Caco-2 (cell line): ENCODE data around the gene GCKR. TPM values are rescaled to one million over a fixed set of nuclear protein-coding genes. Genes with fewer than 3 reads are reported as not detected.

Experiments used
- BruUV-seq: library from RNA; stranded (reverse); fragments of 400-500 nt; replicated peaks from 2 replicates; lab custom pipeline; 2021; lab: Mats Ljungman, UMichigan
- CTCF ChIA-PET: fragments of 300-600 bp; sonication (Branson Sonifier 250); formaldehyde crosslinking; loops from one replicate; lab custom pipeline; 2022; ENCODE audit warnings: antibody characterized with exemption; lab: Charles Lee
- POLR2A ChIA-PET: fragments of 300-600 bp; sonication (Branson Sonifier 250); formaldehyde crosslinking; loops from one replicate; lab custom pipeline; 2022; ENCODE audit warnings: antibody characterized with exemption; lab: Charles Lee
- DNase-seq, 2 experiments: peaks; one replicate each; pipeline versions ENCODE4 v3.0.0 to v3.0.0-alpha.2; 2020 to 2022
- H3K27me3 ChIP-seq: replicated peaks from 2 replicates; pipeline ENCODE4 v1.6.0; 2011; ENCODE audit warnings: low read length; ENCODE audit not compliant: control insufficient read depth, insufficient read depth
- H3K36me3 ChIP-seq: 2 replicates; pipeline ENCODE4 v1.5.1; 2011; ENCODE audit warnings: low read length; ENCODE audit not compliant: control insufficient read depth, insufficient read depth
- H3K4me1 ChIP-seq: fragments of 250-450 bp; sonication (Bioruptor Pico); 2 replicates; pipeline ENCODE4 v1.5.1; 2020; ENCODE audit warnings: mild to moderate bottlenecking
- H3K4me3 ChIP-seq: 2 replicates; pipeline ENCODE4 v1.5.1; 2011; ENCODE audit warnings: low read depth, mild to moderate bottlenecking, control low read depth, low read length
- H3K9me3 ChIP-seq: fragments of 250-450 bp; sonication (Bioruptor Pico); 2 replicates; pipeline ENCODE4 v1.5.1; 2020; ENCODE audit warnings: mild to moderate bottlenecking, moderate library complexity
- H3K27ac Mint-ChIP-seq: one replicate; pipeline ENCODE4 v1.8.0; 2022; ENCODE audit warnings: mixed read lengths; ENCODE audit not compliant: unreplicated experiment
- H3K27me3 Mint-ChIP-seq: one replicate; pipeline ENCODE4 v1.8.0; 2022; ENCODE audit warnings: mixed read lengths; ENCODE audit not compliant: insufficient read depth, unreplicated experiment
- H3K36me3 Mint-ChIP-seq: one replicate; pipeline ENCODE4 v1.8.0; 2022; ENCODE audit warnings: mild to moderate bottlenecking, mixed read lengths; ENCODE audit not compliant: insufficient read depth, unreplicated experiment
- H3K4me1 Mint-ChIP-seq: one replicate; pipeline ENCODE4 v1.8.0; 2022; ENCODE audit warnings: low read depth, mixed read lengths; ENCODE audit not compliant: unreplicated experiment
- H3K4me3 Mint-ChIP-seq: one replicate; pipeline ENCODE4 v1.8.0; 2022; ENCODE audit warnings: mild to moderate bottlenecking, moderate library complexity, mixed read lengths; ENCODE audit not compliant: unreplicated experiment
- H3K9me3 Mint-ChIP-seq: one replicate; pipeline ENCODE4 v1.8.0; 2022; ENCODE audit warnings: mixed read lengths; ENCODE audit not compliant: unreplicated experiment
- intact Hi-C: fragments of 100-400 bp; cut with micrococcal nuclease; formaldehyde crosslinking; loops from one replicate; pipeline ENCODE4 v1.10.0; 2022; ENCODE audit not compliant: unreplicated experiment
- total RNA-seq: library from RNA; stranded (reverse); gene quantifications from 2 replicates; pipeline ENCODE4 v1.2.3, GENCODE V29; 2022
- TF ChIP-seq, protein P1 (sequence below), 2 experiments: fragments of 200-600 bp in 1 of 2; IDR thresholded peaks; 1 replicate in 1 of 2; 2 replicates in 1 of 2; pipeline versions ENCODE4 v1.5.1 to v1.8.0; 2011 to 2022; ENCODE audit warnings: antibody characterized with exemption in 1 of 2, control low read depth in 1 of 2, inconsistent platforms in 1 of 2, low read depth in 1 of 2, low read length in 1 of 2, mild to moderate bottlenecking in 1 of 2, moderate library complexity in 1 of 2; ENCODE audit not compliant: insufficient read depth in 1 of 2, severe bottlenecking in 1 of 2, unreplicated experiment in 1 of 2

The GCKR gene
- total RNA-seq, 1 experiment from 2014 or later, result not detected

DNA sequence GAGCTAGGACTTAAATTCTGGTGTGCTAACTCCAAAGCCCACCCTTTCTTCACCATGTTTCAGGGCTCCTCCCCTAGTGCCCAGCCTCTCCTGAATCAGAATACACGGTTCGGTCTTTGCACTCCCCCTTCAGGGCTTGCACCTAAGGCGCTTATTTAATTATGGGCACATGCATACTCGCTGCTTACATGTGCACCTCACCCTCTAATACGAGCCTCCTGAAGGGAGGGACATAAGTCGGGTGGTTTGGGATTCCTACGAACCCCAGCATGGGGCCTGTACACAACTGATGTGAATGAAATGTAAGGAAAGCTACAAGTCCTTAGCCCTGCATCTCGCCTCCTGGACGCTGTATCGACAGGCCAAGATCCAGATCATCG is 7.5 kb upstream of the GCKR start:
- no TSS peak for BruUV-seq
- TF ChIP-seq, protein P1, sequence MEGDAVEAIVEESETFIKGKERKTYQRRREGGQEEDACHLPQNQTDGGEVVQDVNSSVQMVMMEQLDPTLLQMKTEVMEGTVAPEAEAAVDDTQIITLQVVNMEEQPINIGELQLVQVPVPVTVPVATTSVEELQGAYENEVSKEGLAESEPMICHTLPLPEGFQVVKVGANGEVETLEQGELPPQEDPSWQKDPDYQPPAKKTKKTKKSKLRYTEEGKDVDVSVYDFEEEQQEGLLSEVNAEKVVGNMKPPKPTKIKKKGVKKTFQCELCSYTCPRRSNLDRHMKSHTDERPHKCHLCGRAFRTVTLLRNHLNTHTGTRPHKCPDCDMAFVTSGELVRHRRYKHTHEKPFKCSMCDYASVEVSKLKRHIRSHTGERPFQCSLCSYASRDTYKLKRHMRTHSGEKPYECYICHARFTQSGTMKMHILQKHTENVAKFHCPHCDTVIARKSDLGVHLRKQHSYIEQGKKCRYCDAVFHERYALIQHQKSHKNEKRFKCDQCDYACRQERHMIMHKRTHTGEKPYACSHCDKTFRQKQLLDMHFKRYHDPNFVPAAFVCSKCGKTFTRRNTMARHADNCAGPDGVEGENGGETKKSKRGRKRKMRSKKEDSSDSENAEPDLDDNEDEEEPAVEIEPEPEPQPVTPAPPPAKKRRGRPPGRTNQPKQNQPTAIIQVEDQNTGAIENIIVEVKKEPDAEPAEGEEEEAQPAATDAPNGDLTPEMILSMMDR (IDR thresholded peaks at IDR 0.05; ENCODE audit: insufficient read depth in 1 of 2, low read depth in 1 of 2, low read length in 1 of 2, severe bottlenecking in 1 of 2, unreplicated experiment in 1 of 2), result no peak
- H3K36me3 ChIP-seq, result no peaks in the 10 kb centered on the region
- no peaks in the 10 kb centered on the region for H3K9me3 Mint-ChIP-seq
- intact Hi-C loops, result loop anchor here (1.0 to 2.0 kb wide), 2 partner anchors 46 to 60 kb away; partner anchors contain the start of gene KRTCAP3
- POLR2A ChIA-PET, result no interaction called here
- CTCF ChIA-PET, result no interaction called here
- peaks cover 2% of the 10 kb centered on the region for H3K27me3 Mint-ChIP-seq
- peak in 1 of 2 experiments; percentile 37 for DNase-seq
- H3K4me1 Mint-ChIP-seq, result peaks cover 6% of the 10 kb centered on the region
- H3K9me3 ChIP-seq, result no peaks in the 10 kb centered on the region
- H3K27ac Mint-ChIP-seq, result peak overlapping the region; percentile 92
- peaks cover 7% of the 10 kb centered on the region for H3K36me3 Mint-ChIP-seq
- peak overlapping the region; percentile 85 for H3K4me3 Mint-ChIP-seq
- H3K4me1 ChIP-seq, result 0 out of 2 replicates have a peak, but pooled peaks cover 5% of the 10 kb centered on the region
- peak overlapping the region; percentile 46 for H3K4me3 ChIP-seq
- no peaks in the 10 kb centered on the region for H3K27me3 ChIP-seq

DNA sequence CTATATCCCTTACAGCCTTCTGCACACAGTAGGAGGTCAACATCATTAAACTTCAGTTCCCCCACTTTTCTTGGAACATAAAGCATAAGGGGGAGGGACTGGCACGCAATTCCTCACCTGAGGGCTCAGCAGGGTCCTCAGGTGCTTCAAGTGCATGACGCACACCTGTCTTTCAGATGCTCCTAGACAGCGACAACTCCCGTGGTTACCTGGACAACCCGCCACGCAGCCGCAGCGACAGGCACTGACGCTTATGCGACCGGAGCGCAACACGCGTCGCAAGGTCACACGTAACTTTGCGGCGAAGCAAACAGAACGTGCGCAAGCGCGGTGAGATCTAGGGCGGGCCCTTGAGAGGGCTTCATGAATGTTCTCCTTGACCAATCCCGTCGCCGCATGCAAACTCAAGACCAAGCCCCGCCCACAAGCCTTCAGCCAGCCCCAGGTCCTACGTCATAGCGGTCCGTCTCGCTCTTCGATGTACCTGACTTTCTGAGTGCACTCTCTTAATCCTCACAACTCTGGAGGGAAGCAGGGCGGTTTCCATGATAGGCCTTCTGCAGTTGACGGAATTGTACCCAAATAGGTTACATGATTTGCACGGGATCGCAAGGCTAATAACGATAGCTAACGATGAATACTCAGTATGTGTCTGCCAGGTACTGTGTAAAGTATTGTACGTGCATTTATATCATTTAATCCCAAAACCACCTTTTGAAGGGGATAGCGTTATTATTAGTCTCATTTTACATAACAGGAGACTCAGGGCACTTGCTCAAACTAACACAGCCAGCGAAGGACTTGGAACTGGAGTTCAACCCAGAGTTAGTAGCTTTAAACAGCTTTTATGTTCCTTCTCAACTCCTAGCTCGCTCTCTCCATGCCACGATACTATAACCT is 6.9 kb upstream of the GCKR start, which contains the start of gene IFT172:
TSS of gene IFT172 (minus strand) at position 246 of the 900 bp plus-strand sequence. CDS start at position 156, 90 bp downstream.
- POLR2A ChIA-PET, result no interaction called here
- intact Hi-C loops, result loop anchor here (1.0 to 10.0 kb wide), 3 partner anchors 47 to 85 kb away; partner anchors contain the start of genes KRTCAP3 and PPM1G
- TF ChIP-seq, protein P1 (IDR thresholded peaks at IDR 0.05; ENCODE audit: insufficient read depth in 1 of 2, low read depth in 1 of 2, low read length in 1 of 2, severe bottlenecking in 1 of 2, unreplicated experiment in 1 of 2), result no peak

DNA sequence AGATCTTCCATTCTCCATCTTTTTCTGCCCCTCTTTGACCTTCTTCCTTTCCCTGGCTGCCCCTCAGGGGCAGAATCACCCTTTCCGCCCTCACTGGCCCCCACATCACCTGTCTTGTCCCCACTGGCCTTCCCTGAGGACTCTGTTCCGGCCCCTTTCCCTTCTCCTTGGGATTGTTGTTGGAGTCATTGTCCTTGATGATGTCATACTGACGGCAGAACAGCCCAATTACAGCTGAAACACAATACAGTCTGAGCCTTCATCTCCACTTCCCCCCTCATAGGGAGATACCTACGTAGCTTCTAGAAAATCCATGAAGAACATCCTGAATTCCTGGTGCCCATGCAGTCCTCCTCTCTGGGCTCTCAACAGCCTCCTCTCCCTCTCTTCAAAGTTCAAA is 4.1 kb upstream of the GCKR start:
- Mint-ChIP-seq H3K36me3 (peaks cover 7% of the 10 kb centered on the region), H3K27me3 (peaks cover 2% of the 10 kb centered on the region), H3K27ac (no peak overlapping the region), H3K4me3 (no peak overlapping the region), H3K4me1 (peaks cover 14% of the 10 kb centered on the region), H3K9me3 (no peaks in the 10 kb centered on the region)
- ChIA-PET CTCF (no interaction called here), POLR2A (no interaction called here)
- no peaks in the 10 kb centered on the region for H3K27me3 ChIP-seq
- no peak for DNase-seq
- H3K4me1 ChIP-seq, result peaks cover 28% of the 10 kb centered on the region; the same call in 1 of the 2 replicates
- no TSS peak for BruUV-seq
- H3K36me3 ChIP-seq, result no peaks in the 10 kb centered on the region
- no peaks in the 10 kb centered on the region for H3K9me3 ChIP-seq
- intact Hi-C loops, result loop anchor here (10.0 kb wide), 1 partner anchor 88 kb away; the partner anchor contains the start of gene PPM1G
- H3K4me3 ChIP-seq, result no peak overlapping the region
- TF ChIP-seq, protein P1 (IDR thresholded peaks at IDR 0.05; ENCODE audit: insufficient read depth in 1 of 2, low read depth in 1 of 2, low read length in 1 of 2, severe bottlenecking in 1 of 2, unreplicated experiment in 1 of 2), result no peak

More for the DNA sequence above, 6.9 kb upstream of the GCKR start, which contains the start of gene IFT172:
- DNase-seq, result peak; percentile 99 to 100
- H3K4me1 ChIP-seq, result peaks cover 9% of the 10 kb centered on the region; the same call in 1 of the 2 replicates
- H3K9me3 ChIP-seq, result no peaks in the 10 kb centered on the region
- H3K4me3 ChIP-seq, result peak within 1 kb of the TSS; percentile 46
- Mint-ChIP-seq H3K4me1 (peaks cover 6% of the 10 kb centered on the region), H3K4me3 (peak within 1 kb of the TSS; percentile 85), H3K9me3 (no peaks in the 10 kb centered on the region), H3K36me3 (peaks cover 7% of the 10 kb centered on the region), H3K27me3 (peaks cover 2% of the 10 kb centered on the region), H3K27ac (peak within 1 kb of the TSS; percentile 92)
- H3K36me3 ChIP-seq, result no peaks in the 10 kb centered on the region
- CTCF ChIA-PET, result no interaction called here
- TSS peak; percentile 97 for BruUV-seq
- H3K27me3 ChIP-seq, result no peaks in the 10 kb centered on the region
